ENCODE results near the gene ARHGAP24.

GRCh38 chr4:85486425-85487086 lies 11.6 kb downstream of the ARHGAP24 start:
- TF ChIP-seq POLR2A (IDR thresholded peaks at IDR 0.05; ENCODE audit: low read length) (no peak), CTCF (IDR thresholded peaks at IDR 0.05) (no peak), KDM5A (IDR thresholded peaks at IDR 0.05) (no peak), KDM1A (IDR thresholded peaks at IDR 0.05; ENCODE audit: low read depth) (no peak), SMC3 (IDR thresholded peaks at IDR 0.05) (no peak), EP300 (IDR thresholded peaks at IDR 0.05) (no peak)

Data from A549 (cell line).